Measurements from ENCODE around the gene ZBTB42.

ZBTB42 gene

GRCh38 chr14:104785708-104786080 lies 15.2 kb upstream of the ZBTB42 start:
- TF ChIP-seq ZFX (IDR thresholded peaks at IDR 0.05) = no peak
- TF ChIP-seq CTCF (conservative IDR thresholded peaks at IDR 0.05) = no peak

GRCh38 chr14:104786091-104786586 lies 14.8 kb upstream of the ZBTB42 start:
- H3K27ac ChIP-seq = no peak overlapping the region
- TF ChIP-seq CTCF (conservative IDR thresholded peaks at IDR 0.05) (no peak), ZFX (IDR thresholded peaks at IDR 0.05) (no peak)

More at GRCh38 chr14:104785708-104786080, 15.2 kb upstream of the ZBTB42 start:
- no peak overlapping the region for H3K27ac ChIP-seq

- no peak overlapping the region for H3K27ac ChIP-seq
- TF ChIP-seq CTCF (conservative IDR thresholded peaks at IDR 0.05) (no peak), ZFX (IDR thresholded peaks at IDR 0.05) (no peak)
Observed at GRCh38 chr14:104786726-104787675, 13.9 kb upstream of the ZBTB42 start.

GRCh38 chr14:104787736-104788135 lies 13.2 kb upstream of the ZBTB42 start:
- no peak overlapping the region for H3K27ac ChIP-seq
- TF ChIP-seq ZFX (IDR thresholded peaks at IDR 0.05) (no peak), CTCF (conservative IDR thresholded peaks at IDR 0.05) (no peak)

- H3K27ac ChIP-seq = no peak overlapping the region
- TF ChIP-seq CTCF (conservative IDR thresholded peaks at IDR 0.05) = no peak
Observed at GRCh38 chr14:104788161-104788818, 12.6 kb upstream of the ZBTB42 start.

- H3K27ac ChIP-seq = no peak overlapping the region
Observed at GRCh38 chr14:104788873-104789663, 11.8 kb upstream of the ZBTB42 start.

More at GRCh38 chr14:104788873-104789663, 11.8 kb upstream of the ZBTB42 start:
- no peak for TF ChIP-seq CTCF (conservative IDR thresholded peaks at IDR 0.05)
